HG03060 (cell line): ENCODE measurements around the gene RAF1.
"Not testable (repeated sequence)": the region's sequence is repeated elsewhere in the genome, so short reads cannot be mapped to it uniquely, and the experiment has no call there.

Source experiments
- ATAC-seq: cut with Tn5 transposase; IDR thresholded peaks from one replicate; pipeline ENCODE4 v1.9.1; 2021; ENCODE audit warnings: low read depth, moderate number of reproducible peaks; ENCODE audit not compliant: unreplicated experiment

RAF1 gene

DNA sequence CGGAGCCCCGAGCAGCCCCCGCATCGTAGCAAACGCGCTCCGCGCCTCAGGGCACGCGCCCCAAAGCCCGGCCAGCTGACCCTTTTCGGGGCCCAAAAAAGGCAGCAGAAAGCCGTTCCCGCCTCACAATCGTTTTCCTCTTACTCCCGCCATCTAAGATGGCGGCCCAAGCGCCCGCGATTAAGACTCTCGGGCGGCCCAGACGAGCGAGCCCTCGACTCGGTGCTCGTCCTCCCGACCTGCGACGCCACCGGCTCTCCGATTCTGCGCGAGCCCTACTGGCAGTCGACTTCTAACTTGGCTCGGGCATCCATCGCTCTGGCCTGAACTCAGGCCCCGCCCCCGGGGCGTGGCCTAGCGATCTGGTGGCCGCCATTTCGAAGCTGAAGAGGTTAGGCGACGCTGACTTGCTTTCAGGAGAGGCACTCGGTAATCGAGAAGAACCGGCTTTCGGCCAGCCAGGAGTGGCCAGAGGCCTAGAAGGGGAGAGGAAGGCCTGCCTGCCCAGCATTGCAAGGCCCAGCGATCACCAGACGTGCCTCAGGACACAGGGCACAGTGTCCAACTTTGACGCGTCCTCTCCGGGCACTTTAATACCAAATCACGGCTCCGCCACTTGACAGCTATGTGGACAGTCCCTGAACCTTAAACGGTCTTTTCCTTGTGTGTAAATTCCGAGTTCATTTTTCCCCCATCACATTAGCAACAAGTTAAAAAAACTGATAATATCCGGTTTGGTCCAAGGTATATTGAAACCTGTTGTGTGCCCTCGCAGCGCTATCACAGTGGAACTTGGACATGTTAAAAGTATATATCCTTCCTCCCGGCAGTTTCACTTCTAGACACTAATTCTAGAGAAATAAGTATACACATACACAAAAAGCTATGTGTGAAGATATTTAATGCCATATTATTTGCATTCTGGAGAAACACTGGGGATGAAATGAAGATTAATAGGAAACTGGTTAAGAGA is at the start of gene RAF1:
RAF1 (minus strand) TSS at position 182 of the 973 bp plus-strand sequence. CDS start 45,396 bp downstream, outside the sequence.
- peak; percentile 80 for ATAC-seq

DNA sequence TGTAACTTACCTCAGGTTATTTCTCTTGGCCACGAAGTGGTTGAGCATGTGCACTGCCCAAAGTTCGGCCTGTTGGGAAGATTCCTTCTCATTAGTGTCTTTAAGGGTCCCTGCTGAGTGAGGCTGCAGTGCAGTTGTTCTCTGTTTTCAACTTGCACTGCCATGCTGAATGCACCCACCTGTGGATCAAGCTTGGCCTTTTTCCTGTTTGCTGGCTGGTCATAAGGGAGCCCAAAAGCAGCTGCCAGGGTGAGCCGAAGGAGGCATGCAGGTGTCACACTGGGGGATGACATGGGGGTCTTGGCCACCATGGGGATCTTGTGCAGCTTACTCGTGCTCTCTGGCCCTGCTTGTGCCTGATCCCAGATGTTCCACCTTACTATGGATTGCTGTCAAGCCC is 46.1 kb upstream of the RAF1 start:
- no peak for ATAC-seq

DNA sequence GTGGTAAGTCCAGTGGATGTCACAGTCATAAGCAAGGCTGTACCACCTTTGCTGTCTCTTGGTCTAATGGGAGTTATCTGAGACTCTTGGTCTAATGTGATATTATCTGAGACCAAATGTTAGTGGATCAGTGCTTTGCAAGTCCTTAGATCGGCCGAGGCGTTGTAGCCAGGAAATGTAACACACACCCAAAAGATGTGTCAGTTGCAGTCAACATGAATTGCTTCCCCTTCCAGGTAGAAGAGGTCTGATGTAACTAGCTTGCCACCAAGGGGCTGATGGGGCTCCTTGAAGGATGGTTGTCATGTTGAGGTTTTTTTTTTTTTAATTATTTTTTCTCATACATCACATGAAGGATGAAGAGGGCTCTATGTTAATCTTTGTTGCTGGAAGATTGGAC is 45.4 kb upstream of the RAF1 start:
- ATAC-seq = no peak

DNA sequence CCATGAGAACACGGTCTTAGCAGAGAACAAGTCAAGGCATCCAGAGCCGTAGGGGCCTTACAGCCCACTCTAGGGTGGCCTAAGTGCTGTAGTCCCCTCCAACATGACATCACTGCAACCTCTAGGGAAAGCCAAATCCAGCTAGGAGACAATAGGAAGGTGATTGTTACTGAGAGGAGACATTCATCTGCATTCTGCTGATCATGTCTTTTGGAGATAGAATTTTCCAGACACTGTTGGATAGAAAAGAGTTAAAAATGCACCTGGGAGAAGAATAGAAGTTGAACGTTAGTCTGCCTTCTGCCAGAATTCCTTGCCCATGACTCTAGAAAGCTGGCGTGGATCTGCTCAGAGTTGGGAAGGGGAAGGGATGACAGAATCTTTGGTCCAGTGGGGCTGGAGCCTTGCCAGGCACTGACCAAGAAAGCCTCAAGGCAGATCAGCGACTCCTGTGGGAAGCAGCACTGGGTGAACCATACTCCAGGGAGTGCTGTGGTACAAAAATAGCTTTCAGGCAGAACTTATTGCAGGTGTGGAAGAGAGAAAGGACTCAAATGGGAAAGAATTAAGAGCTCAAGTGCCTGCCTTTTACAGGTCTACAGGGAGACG is 44.8 kb upstream of the RAF1 start:
- no peak for ATAC-seq

DNA sequence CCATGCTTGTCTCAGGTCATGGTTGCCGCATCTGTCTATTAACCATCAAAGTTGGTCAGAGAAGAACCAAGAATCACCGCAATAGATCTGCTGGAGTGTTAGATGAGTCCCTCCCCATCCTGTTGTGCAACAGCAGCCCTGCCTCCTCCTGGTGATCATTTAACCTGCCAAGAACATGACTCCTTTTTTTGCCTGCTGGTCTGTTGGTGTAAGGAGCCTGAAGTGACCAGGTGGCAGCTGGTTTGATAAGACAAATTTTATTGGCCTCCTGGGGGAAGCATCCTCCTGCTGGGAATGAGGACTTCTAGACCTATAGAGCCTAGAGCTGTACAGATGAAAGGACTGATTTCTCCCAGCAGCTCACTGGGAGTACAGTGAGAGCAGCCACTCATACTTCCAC is 43.5 kb upstream of the RAF1 start:
- no peak for ATAC-seq

DNA sequence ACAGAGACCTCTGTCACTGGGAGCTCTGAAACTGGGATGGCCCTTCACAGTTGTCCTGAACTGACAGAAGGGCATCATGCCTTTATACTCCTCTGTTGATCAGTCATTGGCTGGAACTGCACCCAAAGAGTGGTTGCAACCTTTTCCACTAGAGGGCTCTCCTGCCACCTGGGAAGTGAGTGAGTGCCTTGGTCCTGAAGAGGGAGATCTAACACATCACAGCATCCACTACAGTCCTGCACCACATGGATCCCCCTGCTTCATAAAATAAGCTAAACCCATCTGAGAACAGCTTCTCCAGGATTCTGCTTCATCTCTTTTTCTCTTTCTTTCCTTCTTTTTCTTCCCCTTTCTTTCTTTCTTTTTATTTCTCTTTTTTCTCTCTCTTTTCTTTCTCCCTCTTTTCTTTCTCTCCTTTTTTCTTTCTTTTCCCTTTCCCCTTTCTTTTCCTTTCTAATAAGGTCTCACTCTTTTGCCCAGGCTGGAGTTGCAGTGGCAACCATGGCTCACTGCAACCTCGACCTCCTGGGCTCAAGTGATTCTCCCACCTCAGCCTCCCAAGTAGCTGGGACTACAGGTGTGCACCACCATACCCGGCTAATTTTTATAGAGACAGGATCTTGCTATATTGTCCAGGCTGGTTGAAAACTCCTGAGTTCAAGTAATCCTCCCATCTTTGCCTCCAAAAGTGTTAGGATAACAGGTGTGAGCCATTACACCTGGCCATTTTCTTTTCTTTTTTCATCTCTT is 42.8 kb upstream of the RAF1 start:
- peak; percentile 47 for ATAC-seq

GRCh38 chr3:12705981-12706380 is 42.1 kb upstream of the RAF1 start:
- ATAC-seq = no peak

- no peak for ATAC-seq
These were observed 41.5 kb upstream of the RAF1 start for GRCh38 chr3:12705374-12705926.

GRCh38 chr3:12702501-12702900 is 38.6 kb upstream of the RAF1 start:
- ATAC-seq = no peak

DNA sequence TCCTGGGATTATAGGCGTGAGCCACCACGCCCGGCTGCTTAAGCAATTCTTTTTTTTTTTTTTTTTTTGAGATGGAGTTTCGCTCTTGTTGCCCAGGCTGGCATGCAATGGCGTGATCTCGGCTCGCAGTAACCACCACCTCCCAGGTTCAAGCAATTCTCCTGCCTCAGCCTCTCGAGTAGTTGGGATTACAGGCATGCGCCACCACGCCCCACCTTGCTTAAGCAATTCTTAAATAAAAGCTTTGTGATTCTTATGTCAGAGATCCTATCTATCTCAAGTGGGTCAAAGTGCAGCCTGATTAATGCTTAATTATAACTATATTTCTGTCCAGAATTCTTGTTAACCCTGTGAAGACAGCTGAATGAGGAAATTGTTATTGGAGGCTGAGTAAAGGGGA is 37.7 kb upstream of the RAF1 start:
- ATAC-seq = not testable (repeated sequence)

GRCh38 chr3:12700800-12701199 is 36.9 kb upstream of the RAF1 start:
- ATAC-seq = no peak

GRCh38 chr3:12695916-12696315 is 32.0 kb upstream of the RAF1 start:
- no peak for ATAC-seq

- no peak for ATAC-seq
These were observed 31.2 kb upstream of the RAF1 start for GRCh38 chr3:12695112-12695511.

GRCh38 chr3:12692444-12692843 is 28.5 kb upstream of the RAF1 start:
- no peak for ATAC-seq

GRCh38 chr3:12689997-12690711 is 26.2 kb upstream of the RAF1 start:
- ATAC-seq = no peak

GRCh38 chr3:12687948-12688347 is 24.0 kb upstream of the RAF1 start:
- ATAC-seq = no peak

GRCh38 chr3:12686096-12686495 is 22.2 kb upstream of the RAF1 start:
- ATAC-seq = no peak

GRCh38 chr3:12681943-12682390 is 18.1 kb upstream of the RAF1 start:
- ATAC-seq = no peak

GRCh38 chr3:12681089-12681942 is 17.4 kb upstream of the RAF1 start:
- no peak for ATAC-seq
